ENCODE results near the gene GRM1.

Gene GRM1

DNA sequence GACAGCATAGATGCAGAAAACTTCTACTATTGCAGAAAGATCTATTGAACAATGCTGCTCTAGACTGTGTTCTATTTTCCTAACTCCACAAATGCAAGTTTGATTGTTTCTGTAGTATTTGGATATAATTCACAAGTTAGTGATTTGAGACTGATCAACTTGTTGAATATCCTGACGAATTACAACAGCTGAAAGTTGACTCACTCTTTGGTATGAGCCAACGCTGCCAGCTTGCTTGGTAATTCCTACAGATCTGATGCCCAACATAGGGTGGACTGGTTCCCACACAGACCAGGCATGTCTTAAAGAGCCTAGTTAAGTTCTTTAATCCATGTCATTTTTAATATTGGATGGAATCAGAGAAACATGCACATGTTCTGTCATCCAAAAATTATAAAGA, 283.7 kb downstream of the GRM1 start:
- no peak overlapping the region for H3K4me3 ChIP-seq (replicated peaks; ENCODE audit: insufficient read depth, low read length)
- TF ChIP-seq, protein P1, sequence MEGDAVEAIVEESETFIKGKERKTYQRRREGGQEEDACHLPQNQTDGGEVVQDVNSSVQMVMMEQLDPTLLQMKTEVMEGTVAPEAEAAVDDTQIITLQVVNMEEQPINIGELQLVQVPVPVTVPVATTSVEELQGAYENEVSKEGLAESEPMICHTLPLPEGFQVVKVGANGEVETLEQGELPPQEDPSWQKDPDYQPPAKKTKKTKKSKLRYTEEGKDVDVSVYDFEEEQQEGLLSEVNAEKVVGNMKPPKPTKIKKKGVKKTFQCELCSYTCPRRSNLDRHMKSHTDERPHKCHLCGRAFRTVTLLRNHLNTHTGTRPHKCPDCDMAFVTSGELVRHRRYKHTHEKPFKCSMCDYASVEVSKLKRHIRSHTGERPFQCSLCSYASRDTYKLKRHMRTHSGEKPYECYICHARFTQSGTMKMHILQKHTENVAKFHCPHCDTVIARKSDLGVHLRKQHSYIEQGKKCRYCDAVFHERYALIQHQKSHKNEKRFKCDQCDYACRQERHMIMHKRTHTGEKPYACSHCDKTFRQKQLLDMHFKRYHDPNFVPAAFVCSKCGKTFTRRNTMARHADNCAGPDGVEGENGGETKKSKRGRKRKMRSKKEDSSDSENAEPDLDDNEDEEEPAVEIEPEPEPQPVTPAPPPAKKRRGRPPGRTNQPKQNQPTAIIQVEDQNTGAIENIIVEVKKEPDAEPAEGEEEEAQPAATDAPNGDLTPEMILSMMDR (IDR thresholded peaks at IDR 0.05; ENCODE audit: insufficient read depth, low read length), result no peak
- TF ChIP-seq GABPA (IDR thresholded peaks at IDR 0.05; ENCODE audit: low read depth), result no peak
- no peak for TF ChIP-seq SPI1 (IDR thresholded peaks at IDR 0.05; ENCODE audit: borderline replicate concordance, low read depth)
- TF ChIP-seq, protein P2, sequence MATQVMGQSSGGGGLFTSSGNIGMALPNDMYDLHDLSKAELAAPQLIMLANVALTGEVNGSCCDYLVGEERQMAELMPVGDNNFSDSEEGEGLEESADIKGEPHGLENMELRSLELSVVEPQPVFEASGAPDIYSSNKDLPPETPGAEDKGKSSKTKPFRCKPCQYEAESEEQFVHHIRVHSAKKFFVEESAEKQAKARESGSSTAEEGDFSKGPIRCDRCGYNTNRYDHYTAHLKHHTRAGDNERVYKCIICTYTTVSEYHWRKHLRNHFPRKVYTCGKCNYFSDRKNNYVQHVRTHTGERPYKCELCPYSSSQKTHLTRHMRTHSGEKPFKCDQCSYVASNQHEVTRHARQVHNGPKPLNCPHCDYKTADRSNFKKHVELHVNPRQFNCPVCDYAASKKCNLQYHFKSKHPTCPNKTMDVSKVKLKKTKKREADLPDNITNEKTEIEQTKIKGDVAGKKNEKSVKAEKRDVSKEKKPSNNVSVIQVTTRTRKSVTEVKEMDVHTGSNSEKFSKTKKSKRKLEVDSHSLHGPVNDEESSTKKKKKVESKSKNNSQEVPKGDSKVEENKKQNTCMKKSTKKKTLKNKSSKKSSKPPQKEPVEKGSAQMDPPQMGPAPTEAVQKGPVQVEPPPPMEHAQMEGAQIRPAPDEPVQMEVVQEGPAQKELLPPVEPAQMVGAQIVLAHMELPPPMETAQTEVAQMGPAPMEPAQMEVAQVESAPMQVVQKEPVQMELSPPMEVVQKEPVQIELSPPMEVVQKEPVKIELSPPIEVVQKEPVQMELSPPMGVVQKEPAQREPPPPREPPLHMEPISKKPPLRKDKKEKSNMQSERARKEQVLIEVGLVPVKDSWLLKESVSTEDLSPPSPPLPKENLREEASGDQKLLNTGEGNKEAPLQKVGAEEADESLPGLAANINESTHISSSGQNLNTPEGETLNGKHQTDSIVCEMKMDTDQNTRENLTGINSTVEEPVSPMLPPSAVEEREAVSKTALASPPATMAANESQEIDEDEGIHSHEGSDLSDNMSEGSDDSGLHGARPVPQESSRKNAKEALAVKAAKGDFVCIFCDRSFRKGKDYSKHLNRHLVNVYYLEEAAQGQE (IDR thresholded peaks at IDR 0.05; ENCODE audit: insufficient replicate concordance, low read depth), result no peak
- no peak for TF ChIP-seq POLR2AphosphoS5 (IDR thresholded peaks at IDR 0.05; ENCODE audit: low read depth)
- no peaks in the 10 kb centered on the region for H3K27me3 ChIP-seq (ENCODE audit: insufficient read depth, poor library complexity, severe bottlenecking)
- H3K27ac ChIP-seq (replicated peaks), result no peak overlapping the region
- no peak for DNase-seq (ENCODE audit: low read depth in 1 of 2, low spot score in 1 of 2)

DNA sequence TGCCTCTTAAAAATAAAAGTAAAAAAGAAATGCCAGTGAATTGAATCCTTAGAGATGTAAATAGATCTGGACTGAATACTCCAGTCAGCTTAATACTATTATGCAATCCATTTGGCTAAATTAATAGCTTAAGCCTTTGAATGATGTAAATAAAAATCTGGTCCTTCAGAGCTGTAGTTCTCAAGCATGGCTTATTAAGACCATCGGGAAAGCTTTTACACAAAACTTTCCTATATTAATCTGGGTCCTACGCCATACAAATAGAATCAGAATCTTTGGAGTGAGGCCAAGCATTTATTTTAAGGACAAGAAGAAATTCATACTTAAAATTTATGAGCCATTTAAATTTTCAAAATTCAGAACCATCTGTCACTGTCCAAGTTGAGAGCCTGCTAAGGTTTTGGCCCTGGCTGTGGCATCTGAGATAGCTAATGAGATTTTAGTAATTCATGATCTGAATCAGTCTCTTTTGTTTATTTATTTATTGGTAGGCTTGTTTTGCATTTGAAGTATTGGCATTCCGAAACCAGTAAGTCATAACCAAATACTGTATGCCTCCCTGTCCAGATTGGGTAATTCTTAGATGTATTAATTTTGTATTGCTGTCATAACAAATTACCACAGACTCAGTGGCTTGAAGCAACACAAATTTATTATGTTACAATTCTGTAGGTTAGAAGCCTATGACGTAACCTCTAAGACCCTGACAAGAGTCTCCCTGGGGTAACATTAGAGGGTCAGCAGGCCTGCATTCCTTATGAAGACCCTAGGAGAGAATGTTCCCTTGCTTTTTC, 286.7 kb downstream of the GRM1 start:
- H3K27ac ChIP-seq (replicated peaks), result no peak overlapping the region

DNA sequence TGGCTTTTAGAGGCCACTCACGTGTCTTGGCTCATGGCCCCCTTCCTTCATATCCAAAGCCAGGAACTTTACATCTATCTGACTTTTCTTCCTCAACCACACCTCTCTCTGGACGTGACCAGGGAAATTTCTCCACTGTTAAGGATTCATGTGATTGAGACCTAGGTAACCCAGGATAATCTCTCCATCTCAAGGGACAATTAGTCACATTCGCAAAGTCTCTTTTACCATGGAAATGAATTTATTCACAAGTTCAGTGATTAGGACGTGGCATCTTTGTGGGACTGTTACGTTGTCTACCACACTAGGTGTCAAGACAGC, 287.3 kb downstream of the GRM1 start:
- Histone ChIP-seq H3K27me3 (ENCODE audit: insufficient read depth, poor library complexity, severe bottlenecking) (no peaks in the 10 kb centered on the region), H3K4me3 (replicated peaks; ENCODE audit: insufficient read depth, low read length) (no peak overlapping the region), H3K27ac (replicated peaks) (no peak overlapping the region)
- TF ChIP-seq GABPA (IDR thresholded peaks at IDR 0.05; ENCODE audit: low read depth) (no peak), POLR2AphosphoS5 (IDR thresholded peaks at IDR 0.05; ENCODE audit: low read depth) (no peak), SPI1 (IDR thresholded peaks at IDR 0.05; ENCODE audit: borderline replicate concordance, low read depth) (no peak)
- TF ChIP-seq, protein P2 (IDR thresholded peaks at IDR 0.05; ENCODE audit: insufficient replicate concordance, low read depth), result no peak
- TF ChIP-seq, protein P1 (IDR thresholded peaks at IDR 0.05; ENCODE audit: insufficient read depth, low read length), result no peak
- DNase-seq (ENCODE audit: low read depth in 1 of 2, low spot score in 1 of 2), result no peak

More for the DNA sequence above, 286.7 kb downstream of the GRM1 start:
- DNase-seq (ENCODE audit: low read depth in 1 of 2, low spot score in 1 of 2), result no peak
- Histone ChIP-seq H3K4me3 (replicated peaks; ENCODE audit: insufficient read depth, low read length) (no peak overlapping the region), H3K27me3 (ENCODE audit: insufficient read depth, poor library complexity, severe bottlenecking) (no peaks in the 10 kb centered on the region)
- TF ChIP-seq POLR2AphosphoS5 (IDR thresholded peaks at IDR 0.05; ENCODE audit: low read depth) (no peak), SPI1 (IDR thresholded peaks at IDR 0.05; ENCODE audit: borderline replicate concordance, low read depth) (no peak), GABPA (IDR thresholded peaks at IDR 0.05; ENCODE audit: low read depth) (no peak)
- TF ChIP-seq, protein P2 (IDR thresholded peaks at IDR 0.05; ENCODE audit: insufficient replicate concordance, low read depth), result no peak
- TF ChIP-seq, protein P1 (IDR thresholded peaks at IDR 0.05; ENCODE audit: insufficient read depth, low read length), result no peak

Measured in HL-60 (cell line).